ENCODE results near the gene MIA. TPM values are rescaled to one million over a fixed set of nuclear protein-coding genes. Genes with fewer than 3 reads are reported as not detected.
"Not testable (repeated sequence)": the region's sequence is repeated elsewhere in the genome, so short reads cannot be mapped to it uniquely, and the experiment has no call there.

MIA gene
- total RNA-seq, 1 experiment from 2014 or later = not detected

DNA sequence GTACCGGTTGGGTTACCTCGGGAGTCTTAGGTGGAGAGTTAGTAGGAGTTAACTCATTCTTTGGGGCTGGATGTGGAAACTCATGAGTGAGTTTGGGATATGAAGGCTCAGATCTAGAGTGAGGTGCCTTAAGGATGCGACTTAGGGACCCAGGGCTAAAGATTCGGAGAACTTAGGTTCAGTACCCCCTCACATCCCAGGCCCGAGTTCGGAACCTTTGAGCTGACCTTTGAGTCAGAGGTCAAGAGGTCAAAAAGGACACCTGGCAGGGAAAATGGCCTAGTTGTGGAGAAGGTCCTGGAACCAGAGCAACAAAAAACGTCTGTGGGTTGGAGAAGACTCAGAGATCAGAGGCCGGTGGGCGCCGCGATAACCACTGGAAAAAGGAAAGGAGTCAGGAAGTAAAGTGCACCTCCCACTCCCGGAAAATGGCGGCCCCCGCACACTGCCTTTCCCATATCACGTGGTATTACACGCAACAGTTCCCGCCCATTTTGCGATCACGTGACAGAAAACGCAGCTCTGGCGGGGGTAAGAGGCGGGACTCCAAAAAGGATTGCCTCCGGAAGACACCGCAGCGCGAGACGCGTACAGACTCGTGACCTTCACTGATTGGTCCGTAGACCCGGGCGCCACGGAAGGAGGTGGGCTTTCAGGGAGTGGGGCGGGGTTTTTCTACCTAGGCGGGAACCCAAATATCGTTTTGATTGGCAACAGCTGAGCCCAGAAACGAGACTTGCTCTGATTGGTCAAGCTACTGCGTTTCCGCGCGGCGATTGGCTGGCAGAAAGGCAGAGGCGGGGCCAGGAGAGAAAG lies 25.1 kb upstream of the MIA start, which contains the start of gene ACTMAP:
Gene ACTMAP (minus strand): TSS at position 420 of the 816 bp plus-strand sequence. CDS start 674 bp downstream, outside the sequence.
- peak; percentile 99 for DNase-seq (ENCODE audit: extremely low read depth, low read depth)

DNA sequence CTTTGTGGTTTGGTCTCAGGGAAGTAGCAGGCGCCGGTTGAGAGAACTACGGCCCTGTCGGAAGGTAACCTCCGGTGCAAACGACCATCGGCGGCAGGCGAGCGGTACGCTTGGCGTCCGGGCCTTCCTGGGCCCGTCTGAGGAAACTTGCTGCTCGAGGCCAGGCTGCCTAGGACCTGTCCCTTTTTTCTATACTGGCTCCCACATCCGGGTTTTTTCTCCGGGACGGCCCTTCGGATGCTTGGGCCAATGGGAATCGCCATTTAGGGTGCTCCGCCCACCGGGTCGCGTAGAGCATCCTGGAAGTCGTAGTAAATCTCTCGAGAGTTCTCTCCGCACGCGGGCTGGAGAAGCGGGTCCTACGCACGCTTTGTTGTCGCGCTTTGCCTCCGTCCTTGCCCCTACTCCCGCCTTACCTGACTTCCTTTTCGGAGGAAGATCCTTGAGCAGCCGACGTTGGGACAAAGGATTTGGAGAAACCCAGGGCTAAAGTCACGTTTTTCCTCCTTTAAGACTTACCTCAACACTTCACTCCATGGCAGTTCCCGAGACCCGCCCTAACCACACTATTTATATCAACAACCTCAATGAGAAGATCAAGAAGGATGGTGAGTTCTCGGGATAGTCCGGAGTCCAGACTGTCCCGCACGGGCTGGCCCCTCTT lies 24.3 kb upstream of the MIA start, which contains the start of gene SNRPA:
Gene SNRPA (plus strand): TSS at position 330 of the 664 bp plus-strand sequence. CDS start 206 bp downstream, at position 536.
- peak; percentile 95 for DNase-seq (ENCODE audit: extremely low read depth, low read depth)

DNA sequence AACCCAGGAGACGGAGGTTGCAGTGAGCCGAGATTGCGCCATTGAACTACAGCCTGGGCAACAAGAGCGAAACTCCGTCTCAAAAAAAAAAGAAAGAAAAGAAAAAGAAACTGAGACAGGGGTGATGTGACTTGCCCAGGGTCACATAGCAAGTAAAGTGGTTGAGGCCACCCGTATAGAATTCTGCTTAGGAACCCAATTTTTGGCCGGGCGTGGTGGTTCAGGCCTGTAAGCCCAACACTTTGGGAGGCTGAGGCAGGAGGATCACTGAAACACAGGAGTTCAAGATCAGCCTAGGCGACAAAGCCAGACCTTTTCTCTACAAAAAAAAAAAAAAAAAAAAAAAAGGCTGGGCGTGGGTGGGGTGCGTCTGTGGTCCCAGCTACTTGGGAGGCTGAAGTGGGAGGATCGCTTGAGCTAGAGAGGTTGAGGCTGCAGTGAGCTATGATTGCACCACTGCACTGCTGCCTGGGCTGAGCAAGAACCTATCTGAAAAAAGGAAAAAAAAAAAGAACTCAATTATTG lies 23.0 kb upstream of the MIA start:
- no peak for DNase-seq (ENCODE audit: extremely low read depth, low read depth)

DNA sequence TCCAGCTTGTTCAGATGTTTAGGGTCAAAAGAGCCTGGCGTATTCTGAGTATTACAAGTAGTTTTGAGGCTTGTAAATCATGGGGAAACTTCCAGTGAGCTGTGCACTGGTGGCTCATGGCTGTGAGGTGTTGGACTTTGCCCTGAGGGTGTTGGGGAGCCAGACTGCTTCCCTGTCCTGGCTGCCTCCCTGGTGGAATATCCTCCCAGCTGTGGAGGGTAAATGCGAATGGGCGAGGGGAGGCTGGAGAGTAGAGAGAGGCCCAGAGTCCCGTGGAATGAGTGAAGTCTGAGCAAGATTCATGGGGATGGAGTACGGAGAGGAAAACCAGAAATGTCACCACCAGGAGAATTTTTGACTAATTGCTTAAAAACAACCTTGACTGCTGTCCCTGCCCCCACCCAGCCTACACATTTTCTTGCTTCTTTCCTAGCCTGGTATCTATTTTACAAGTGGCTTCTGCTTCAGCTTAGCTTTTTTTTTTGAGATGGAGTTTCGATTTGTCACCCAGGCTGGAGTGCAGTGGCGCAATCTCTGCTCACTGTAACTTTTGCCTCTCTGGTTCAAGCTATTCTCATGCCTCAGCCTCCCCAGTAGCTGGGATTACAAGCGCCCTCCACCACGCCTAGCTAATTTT lies 20.6 kb upstream of the MIA start:
- no peak for DNase-seq (ENCODE audit: extremely low read depth, low read depth)

DNA sequence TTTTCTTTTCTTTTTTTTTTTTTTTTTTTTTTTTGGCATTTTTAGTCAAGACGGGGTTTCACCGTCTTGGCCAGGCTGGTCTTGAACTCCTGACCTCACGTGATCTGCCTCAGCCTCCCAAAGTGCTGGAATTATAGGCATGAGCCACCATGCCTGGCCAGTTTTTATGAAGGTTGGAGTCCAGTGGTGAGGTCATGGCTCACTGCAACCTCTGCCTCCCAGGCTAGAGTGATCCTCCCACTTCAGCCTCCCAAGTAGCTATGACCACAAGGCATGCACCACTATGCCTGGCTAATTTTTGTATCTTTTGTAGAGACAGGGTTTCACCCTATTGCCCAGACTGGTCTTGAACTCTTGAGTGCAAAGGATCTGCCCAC lies 20.1 kb upstream of the MIA start:
- no peak for DNase-seq (ENCODE audit: extremely low read depth, low read depth)

DNA sequence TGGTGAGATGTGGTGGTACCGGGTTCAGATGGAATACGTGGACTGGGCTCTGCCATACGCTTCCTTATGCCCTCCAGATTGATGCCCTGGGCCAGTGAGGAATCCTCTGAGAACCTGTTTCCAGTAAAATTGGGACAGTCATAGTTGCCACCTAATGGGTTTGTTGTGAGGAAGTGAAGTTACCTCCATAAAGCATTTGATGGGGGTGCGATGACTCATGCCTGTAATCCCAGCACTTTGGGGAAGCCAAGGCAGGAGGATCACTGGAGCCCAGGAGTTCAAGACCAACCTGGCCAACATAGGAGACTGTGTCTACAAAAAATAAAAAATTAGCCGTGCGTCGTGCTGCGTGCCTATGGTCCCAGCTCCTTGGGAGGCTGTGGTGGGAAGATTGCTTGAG lies 19.5 kb upstream of the MIA start:
- DNase-seq (ENCODE audit: extremely low read depth, low read depth) = no peak

DNA sequence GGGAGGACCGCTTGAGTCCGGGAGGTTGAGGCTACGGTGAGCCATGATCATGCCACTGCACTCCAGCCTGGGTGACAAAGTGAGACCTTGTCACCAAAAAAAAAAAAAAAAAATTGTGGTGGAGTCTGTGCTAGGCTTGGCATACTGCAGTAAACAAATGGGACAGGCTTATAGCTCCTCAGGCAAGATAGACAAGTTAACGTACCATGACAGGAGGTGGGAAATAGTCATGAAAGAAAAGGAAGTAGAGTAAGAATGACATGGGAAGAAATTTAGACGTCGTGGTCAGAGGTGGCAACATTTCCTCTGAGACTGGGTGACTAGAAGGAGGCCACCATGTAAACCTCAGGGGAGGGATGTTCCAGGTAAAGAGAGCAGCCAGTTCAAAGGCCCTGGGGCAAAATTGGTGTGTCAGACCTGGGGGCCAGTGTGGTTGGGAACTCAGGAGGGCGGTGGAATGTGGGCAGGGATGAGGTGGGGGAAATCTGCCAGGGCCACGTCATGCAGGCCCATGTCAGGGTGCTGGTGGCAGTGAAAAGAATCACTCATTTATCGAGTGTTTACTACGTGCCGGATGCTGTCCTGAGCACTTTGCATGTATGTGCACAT lies 18.7 kb upstream of the MIA start:
- no peak for DNase-seq (ENCODE audit: extremely low read depth, low read depth)

DNA sequence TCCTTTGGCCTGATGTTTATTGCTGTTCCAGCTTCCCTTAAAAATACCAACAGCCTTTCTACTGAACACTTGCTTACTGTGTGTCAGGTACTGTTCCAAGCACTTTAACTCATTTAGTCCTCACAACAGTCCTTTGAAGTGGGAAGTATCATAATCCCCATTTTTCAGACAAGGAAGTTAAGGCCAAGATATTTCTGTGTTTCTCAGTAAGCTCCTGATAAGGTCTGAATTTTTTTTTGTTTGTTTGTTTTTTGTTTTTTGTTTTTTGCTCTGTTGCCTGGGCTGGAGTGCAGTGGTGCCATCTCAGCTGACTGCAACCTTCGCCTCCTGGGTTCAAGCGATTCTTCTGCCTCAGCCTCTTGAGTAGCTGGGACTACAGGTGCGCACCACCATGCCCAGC lies 16.8 kb upstream of the MIA start:
- no peak for DNase-seq (ENCODE audit: extremely low read depth, low read depth)

DNA sequence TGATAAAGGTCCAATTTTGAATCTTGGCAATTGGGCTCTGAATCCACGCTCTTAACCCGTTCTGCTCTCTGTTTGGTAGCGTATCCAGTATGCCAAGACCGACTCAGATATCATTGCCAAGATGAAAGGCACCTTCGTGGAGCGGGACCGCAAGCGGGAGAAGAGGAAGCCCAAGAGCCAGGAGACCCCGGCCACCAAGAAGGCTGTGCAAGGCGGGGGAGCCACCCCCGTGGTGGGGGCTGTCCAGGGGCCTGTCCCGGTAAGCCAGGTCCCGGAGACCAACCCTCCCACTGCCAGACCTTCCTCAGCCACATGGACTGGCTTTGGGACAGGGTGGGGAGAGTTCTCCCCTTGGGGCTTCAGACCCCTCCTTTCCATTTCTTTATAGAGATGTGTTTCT lies 16.0 kb upstream of the MIA start:
- DNase-seq (ENCODE audit: extremely low read depth, low read depth) = no peak

DNA sequence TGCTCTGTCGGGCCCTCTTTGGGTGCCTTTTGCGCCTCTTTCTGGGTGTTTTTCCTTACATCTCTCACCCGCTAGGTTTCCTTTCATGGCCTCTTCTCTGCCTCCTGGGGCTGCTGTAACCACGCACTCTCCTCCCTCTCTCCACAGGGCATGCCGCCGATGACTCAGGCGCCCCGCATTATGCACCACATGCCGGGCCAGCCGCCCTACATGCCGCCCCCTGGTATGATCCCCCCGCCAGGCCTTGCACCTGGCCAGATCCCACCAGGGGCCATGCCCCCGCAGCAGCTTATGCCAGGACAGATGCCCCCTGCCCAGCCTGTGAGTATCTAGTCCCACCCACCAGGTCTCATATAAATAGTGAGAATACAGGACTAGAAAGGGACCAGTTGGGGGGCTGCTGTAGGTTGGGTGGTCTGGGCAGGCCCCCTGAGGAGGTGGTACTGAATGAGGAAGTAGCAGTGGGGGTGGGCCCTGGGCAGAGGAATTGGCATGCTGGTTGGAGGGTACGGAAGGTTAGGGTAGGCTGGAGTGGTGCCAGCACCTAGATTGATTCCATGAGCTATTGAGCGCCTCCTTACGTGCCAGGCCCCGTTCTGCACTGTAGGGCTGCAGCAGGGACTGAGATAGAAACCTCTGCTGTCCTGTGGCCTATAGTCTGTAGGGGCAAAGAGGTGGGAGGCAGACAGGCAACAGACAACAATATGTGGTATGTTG lies 12.4 kb upstream of the MIA start:
- DNase-seq (ENCODE audit: extremely low read depth, low read depth) = no peak

DNA sequence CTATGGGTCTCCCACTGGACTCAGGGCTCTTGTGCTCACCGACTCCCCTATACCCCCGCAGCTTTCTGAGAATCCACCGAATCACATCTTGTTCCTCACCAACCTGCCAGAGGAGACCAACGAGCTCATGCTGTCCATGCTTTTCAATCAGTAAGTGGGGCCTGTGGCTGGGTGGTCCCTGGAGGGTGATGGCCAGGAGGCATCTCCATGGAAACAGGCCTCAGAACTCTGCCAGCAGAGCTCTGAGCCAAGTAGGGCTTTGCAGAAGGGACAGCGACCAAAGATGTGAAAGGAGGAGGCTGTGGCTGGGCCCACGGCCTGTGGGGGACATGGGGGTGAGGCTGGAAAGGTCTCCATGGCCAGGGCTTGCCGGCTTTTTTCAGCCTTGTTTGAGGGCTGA lies 11.8 kb upstream of the MIA start:
- DNase-seq (ENCODE audit: extremely low read depth, low read depth) = no peak

DNA sequence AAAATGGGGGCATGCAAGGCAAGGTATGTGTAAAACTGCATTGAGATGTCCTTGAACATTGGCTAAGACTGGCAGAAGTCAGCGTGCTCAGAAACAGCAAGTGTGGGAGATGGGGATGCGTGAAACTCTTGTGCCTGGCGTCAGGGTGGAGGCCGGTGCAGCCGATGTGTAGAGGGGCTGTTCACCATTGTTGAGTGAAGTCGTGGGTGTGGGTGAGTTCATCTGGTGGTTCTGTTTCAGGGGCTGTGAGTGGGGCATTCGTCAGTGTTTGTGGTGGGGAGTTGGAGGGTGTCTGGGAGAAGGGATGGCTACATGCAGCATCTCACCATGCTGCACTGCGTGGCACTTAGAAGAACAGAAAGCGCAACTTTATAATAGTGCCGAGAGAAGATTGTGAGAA lies 11.4 kb upstream of the MIA start:
- DNase-seq (ENCODE audit: extremely low read depth, low read depth) = no peak

DNA sequence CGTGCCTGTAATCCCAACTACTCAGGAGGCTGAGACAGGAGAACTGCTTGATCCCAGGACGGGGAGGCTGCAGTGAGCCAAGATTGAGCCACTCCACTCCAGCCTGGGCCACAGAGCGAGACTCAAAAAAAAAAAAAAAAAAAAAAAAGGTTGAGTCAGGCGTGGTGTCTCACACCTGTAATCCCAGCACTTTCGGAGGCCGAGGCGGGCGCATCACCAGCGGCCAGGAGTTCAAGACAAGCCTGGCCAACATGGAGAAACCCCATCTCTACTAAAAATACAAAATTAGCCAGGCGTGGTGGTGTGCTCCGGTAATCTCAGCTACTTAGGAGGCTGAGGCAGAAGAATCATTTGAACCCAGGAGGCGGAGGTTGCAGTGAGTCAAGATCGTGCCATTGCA lies 8.9 kb upstream of the MIA start:
- not testable (repeated sequence) for DNase-seq (ENCODE audit: extremely low read depth, low read depth)

DNA sequence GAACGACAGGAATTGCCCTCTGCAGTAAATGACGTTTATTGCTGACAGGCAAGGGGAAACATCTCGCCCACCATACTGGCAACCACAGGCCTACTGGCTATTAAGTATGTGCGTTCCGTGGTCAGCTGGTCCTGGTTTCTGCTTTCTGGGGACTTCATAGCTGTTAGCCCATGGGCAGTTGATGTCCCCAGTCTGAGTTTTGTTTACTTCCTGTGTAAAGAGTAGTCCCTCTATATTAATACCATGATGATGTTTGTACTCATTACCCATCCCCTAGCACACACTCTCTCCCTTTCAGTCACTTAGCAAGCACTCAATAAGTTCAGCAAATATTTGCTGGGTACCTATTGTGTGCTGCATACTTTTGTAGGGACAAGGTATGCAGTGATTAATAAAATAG lies 6.5 kb upstream of the MIA start:
- no peak for DNase-seq (ENCODE audit: extremely low read depth, low read depth)

DNA sequence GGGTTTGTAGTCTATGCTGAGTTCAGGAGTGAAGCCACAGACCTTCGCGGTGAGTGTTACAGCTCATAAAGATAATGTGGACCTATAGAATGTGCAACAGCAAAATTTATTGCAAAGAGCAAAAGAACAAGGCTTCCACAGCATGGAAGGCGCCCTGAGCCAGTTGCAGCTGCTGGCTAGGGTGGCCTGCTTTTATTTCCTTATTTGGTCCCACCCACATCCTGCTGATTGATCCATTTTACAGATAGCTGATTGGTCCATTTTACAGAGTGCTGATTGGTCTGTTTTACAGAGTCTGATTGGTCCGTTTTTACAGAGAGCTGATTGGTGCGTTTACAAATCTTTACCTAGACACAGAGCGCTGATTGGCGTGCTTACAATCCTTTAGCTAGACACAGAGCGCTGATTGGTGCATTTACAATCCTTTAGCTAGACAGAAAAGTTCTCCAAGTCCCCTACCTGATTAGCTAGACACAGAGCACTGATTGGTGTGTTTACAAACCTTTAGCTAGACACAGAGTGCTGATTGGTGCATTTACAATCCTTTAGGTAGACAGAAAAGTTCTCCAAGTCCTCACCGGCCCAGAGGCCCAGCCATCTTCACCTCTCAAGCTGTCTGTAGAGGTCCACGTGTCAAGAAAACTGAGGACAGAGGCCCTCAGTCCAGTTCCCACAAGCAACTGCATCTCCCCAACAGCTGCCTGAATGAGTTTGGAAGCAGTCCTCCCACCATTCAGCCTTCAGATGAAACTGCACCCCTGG lies 4.0 kb upstream of the MIA start:
- DNase-seq (ENCODE audit: extremely low read depth, low read depth) = not testable (repeated sequence)

DNA sequence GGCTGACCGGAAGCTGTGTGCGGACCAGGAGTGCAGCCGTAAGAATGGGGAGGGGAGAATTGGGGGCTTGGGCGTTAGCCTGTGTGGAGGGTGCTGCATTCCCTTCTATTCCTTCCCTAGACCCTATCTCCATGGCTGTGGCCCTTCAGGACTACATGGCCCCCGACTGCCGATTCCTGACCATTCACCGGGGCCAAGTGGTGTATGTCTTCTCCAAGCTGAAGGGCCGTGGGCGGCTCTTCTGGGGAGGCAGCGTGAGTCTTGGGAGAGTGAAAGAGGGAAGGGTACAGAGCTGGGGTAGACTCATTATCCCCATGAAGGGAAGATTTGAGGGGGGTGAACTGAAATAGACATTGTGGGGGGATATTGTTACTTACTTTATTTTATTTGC lies 306 bp downstream of the MIA start:
- no peak for DNase-seq (ENCODE audit: extremely low read depth, low read depth)

DNA sequence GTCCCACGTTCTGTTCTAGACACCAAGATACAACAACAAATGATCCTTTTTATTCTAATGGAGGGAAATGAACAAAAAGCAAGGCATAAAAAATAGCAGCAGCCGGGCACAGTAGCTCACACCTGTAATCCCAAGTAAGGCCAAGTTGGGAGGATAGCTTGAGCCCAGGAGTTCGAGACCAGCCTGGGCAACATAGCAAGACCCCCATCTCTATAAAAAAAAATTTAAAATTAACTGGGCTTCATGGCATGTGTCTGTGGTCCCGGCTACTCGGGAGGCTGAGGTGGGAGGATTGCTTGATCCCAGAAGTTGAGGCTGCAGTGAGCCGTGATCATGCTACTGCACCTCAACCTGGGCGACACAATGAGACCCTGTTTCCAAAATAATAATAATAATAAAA lies 1.0 kb downstream of the MIA start:
- DNase-seq (ENCODE audit: extremely low read depth, low read depth) = no peak

DNA sequence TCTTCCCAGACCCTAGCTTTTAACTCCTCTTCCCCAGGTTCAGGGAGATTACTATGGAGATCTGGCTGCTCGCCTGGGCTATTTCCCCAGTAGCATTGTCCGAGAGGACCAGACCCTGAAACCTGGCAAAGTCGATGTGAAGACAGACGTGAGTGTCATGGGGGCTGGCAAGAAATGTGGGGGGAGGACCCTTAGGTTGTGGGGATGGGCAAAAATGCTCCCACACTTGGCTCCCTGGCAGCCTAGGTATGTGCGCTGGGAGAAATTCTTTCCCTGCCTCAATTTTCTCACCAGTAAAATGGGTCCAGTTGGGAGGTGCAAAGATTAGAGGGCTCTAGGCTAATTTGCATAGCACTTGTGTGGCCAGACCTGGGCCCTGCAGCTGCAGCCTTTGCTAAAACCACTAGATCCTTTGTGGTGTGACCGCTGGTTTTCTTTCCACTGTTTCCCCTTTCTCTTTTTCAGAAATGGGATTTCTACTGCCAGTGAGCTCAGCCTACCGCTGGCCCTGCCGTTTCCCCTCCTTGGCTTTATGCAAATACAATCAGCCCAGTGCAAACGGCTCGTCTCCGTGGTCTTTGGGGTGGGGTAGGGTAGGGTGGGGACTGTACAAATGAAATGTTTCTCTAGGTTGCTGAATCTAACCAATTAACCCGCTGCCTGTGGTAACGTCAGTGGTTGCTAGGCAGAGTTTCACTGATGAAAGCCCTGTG lies 1.8 kb downstream of the MIA start:
- peak; percentile 84 for DNase-seq (ENCODE audit: extremely low read depth, low read depth)

DNA sequence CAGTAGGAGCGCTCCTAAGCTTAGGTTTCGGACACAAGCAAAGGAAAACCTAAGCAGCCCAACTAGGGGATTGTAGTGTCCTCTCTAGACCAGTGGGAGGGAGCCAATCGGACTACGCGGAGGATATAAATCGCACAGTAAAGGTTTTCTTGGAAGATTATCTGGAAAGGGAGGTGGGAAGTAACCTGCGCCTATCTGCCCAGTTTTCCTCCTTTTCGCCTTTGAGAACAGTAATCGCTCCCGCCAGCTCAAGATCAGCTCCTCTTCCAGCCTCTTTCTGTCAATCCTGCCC lies 2.3 kb downstream of the MIA start:
- no peak for DNase-seq (ENCODE audit: extremely low read depth, low read depth)
